Measurements from ENCODE around the gene APOB. TPM values are rescaled to one million over a fixed set of nuclear protein-coding genes. Genes with fewer than 3 reads are reported as not detected.

APOB gene
- polyA plus RNA-seq = 1,000 to 10,000 TPM in 1 of 4 donors, 100 to 1,000 TPM in 2, 10 to 100 TPM in 1; 14.1 to 1,089 (median 138) TPM
- long read RNA-seq, donor 1 = 0 reads
- long read RNA-seq, donor 2, partial matches to known transcripts = 436 of 436 reads
- long read RNA-seq, donor 2, other reads (novel, unspliced or antisense) = 0 of 436 reads
- long read RNA-seq, donor 3, partial matches to known transcripts = 602 of 602 reads
- long read RNA-seq, donor 3, other reads (novel, unspliced or antisense) = 0 of 602 reads
- long read RNA-seq, donor 4, partial matches to known transcripts = 5 of 5 reads
- long read RNA-seq, donor 4, other reads (novel, unspliced or antisense) = 0 of 5 reads
- long read RNA-seq, donor 5, partial matches to known transcripts = 128 of 128 reads
- long read RNA-seq, donor 5, other reads (novel, unspliced or antisense) = 0 of 128 reads
- long read RNA-seq, donor 6, partial matches to known transcripts = 713 of 720 reads
- long read RNA-seq, donor 6, other reads (novel, unspliced or antisense) = 7 of 720 reads
- long read RNA-seq, donor 7 = 0 reads
- long read RNA-seq, donor 8 = 0 reads
- long read RNA-seq, donor 9, partial matches to known transcripts = 178 of 178 reads
- long read RNA-seq, donor 9, other reads (novel, unspliced or antisense) = 0 of 178 reads
- long read RNA-seq, donor 10, partial matches to known transcripts = 222 of 222 reads
- long read RNA-seq, donor 10, other reads (novel, unspliced or antisense) = 0 of 222 reads

- Histone ChIP-seq H3K4me3 (ENCODE audit: low read depth in 1 of 3, low read length in 3 of 3) (peak within 1 kb of the TSS in 2 of 3 donors; percentile 64 to 81), H3K4me1 (ENCODE audit: control insufficient read depth in 3 of 3, insufficient read depth in 2 of 3, low read depth in 1 of 3, low read length in 2 of 3) (peaks cover 0 to 28% (median 2%) of the 10 kb centered on the region in 3 donors), H3K9me3 (ENCODE audit: control insufficient read depth in 2 of 2, insufficient read depth in 1 of 2, low read depth in 1 of 2, low read length in 1 of 2) (no peaks in the 10 kb centered on the region), H3K36me3 (ENCODE audit: control insufficient read depth in 3 of 3, insufficient read depth in 2 of 3, low read depth in 1 of 3, low read length in 3 of 3) (peaks cover 0 to 32% (median 7%) of the 10 kb centered on the region in 3 donors), H3K27me3 (ENCODE audit: control insufficient read depth in 3 of 3, insufficient read depth in 3 of 3, low read length in 3 of 3) (no peaks in the 10 kb centered on the region), H3K27ac (ENCODE audit: low read depth in 1 of 3, low read length in 2 of 3) (peak within 1 kb of the TSS in 2 of 3 donors; percentile 38 to 74)
- FAIRE-seq (no peak), DNase-seq (peak; percentile 86 to 93)
- 21 to 36% (median 35%) methylated on average over 39 to 51 of the region's 51 CpGs for WGBS, 3 donors
Observed at GRCh38 chr2:21043744-21044532, at the start of gene APOB. TSS of gene APOB (minus strand) at chr2:21044073. CDS start at chr2:21043945, 128 bp downstream.

- no peaks in the 10 kb centered on the region for H3K27me3 ChIP-seq (ENCODE audit: control insufficient read depth in 3 of 3, insufficient read depth in 3 of 3, low read length in 3 of 3)
- peak overlapping the region in 2 of 3 donors; percentile 41 to 63 for H3K27ac ChIP-seq (ENCODE audit: low read depth in 1 of 3, low read length in 2 of 3)
- DNase-seq = peak; percentile 48 to 73
- H3K4me3 ChIP-seq (ENCODE audit: low read depth in 1 of 3, low read length in 3 of 3) = no peak overlapping the region
- no peaks in the 10 kb centered on the region for H3K9me3 ChIP-seq (ENCODE audit: control insufficient read depth in 2 of 2, insufficient read depth in 1 of 2, low read depth in 1 of 2, low read length in 1 of 2)
- 21 to 54% (median 31%) methylated on average over 3 of the region's 3 CpGs for WGBS, 3 donors
- no peaks in the 10 kb centered on the region for H3K36me3 ChIP-seq (ENCODE audit: control insufficient read depth in 3 of 3, insufficient read depth in 2 of 3, low read depth in 1 of 3, low read length in 3 of 3)
- FAIRE-seq = no peak
- peaks cover 0 to 28% (median 8%) of the 10 kb centered on the region in 3 donors for H3K4me1 ChIP-seq (ENCODE audit: control insufficient read depth in 3 of 3, insufficient read depth in 2 of 3, low read depth in 1 of 3, low read length in 2 of 3)
Observed at GRCh38 chr2:21092308-21092869, 48.5 kb upstream of the APOB start.

GRCh38 chr2:21084401-21084800, 40.5 kb upstream of the APOB start:
- no peak for FAIRE-seq
- Histone ChIP-seq H3K27me3 (ENCODE audit: control insufficient read depth in 3 of 3, insufficient read depth in 3 of 3, low read length in 3 of 3) (no peaks in the 10 kb centered on the region), H3K4me1 (ENCODE audit: control insufficient read depth in 3 of 3, insufficient read depth in 2 of 3, low read depth in 1 of 3, low read length in 2 of 3) (no peaks in the 10 kb centered on the region), H3K9me3 (ENCODE audit: control insufficient read depth in 2 of 2, insufficient read depth in 1 of 2, low read depth in 1 of 2, low read length in 1 of 2) (no peaks in the 10 kb centered on the region), H3K4me3 (ENCODE audit: low read depth in 1 of 3, low read length in 3 of 3) (no peak overlapping the region), H3K27ac (ENCODE audit: low read depth in 1 of 3, low read length in 2 of 3) (no peak overlapping the region), H3K36me3 (ENCODE audit: control insufficient read depth in 3 of 3, insufficient read depth in 2 of 3, low read depth in 1 of 3, low read length in 3 of 3) (no peaks in the 10 kb centered on the region)
- 81 to 88% (median 86%) methylated on average over 4 of the region's 4 CpGs for WGBS, 3 donors
- no peak for DNase-seq

- Histone ChIP-seq H3K36me3 (ENCODE audit: control insufficient read depth in 3 of 3, insufficient read depth in 2 of 3, low read depth in 1 of 3, low read length in 3 of 3) (no peaks in the 10 kb centered on the region), H3K4me1 (ENCODE audit: control insufficient read depth in 3 of 3, insufficient read depth in 2 of 3, low read depth in 1 of 3, low read length in 2 of 3) (no peaks in the 10 kb centered on the region), H3K27ac (ENCODE audit: low read depth in 1 of 3, low read length in 2 of 3) (no peak overlapping the region), H3K27me3 (ENCODE audit: control insufficient read depth in 3 of 3, insufficient read depth in 3 of 3, low read length in 3 of 3) (no peaks in the 10 kb centered on the region), H3K9me3 (ENCODE audit: control insufficient read depth in 2 of 2, insufficient read depth in 1 of 2, low read depth in 1 of 2, low read length in 1 of 2) (peaks cover 0 to 5% of the 10 kb centered on the region in 2 donors), H3K4me3 (ENCODE audit: low read depth in 1 of 3, low read length in 3 of 3) (no peak overlapping the region)
- 89 to 100% (median 91%) methylated on average over 1 of the region's 1 CpG for WGBS, 3 donors
- DNase-seq (no peak), FAIRE-seq (no peak)
Observed at GRCh38 chr2:21083482-21083881, 39.6 kb upstream of the APOB start.

- no peak for FAIRE-seq
- H3K4me1 ChIP-seq (ENCODE audit: control insufficient read depth in 3 of 3, insufficient read depth in 2 of 3, low read depth in 1 of 3, low read length in 2 of 3) = no peaks in the 10 kb centered on the region
- WGBS, 3 donors = 50 to 73% (median 67%) methylated on average over 1 of the region's 1 CpG
Observed at GRCh38 chr2:21078296-21078695, 34.4 kb upstream of the APOB start.

GRCh38 chr2:21072477-21073242, 28.8 kb upstream of the APOB start:
- Histone ChIP-seq H3K27ac (ENCODE audit: low read depth in 1 of 3, low read length in 2 of 3) (no peak overlapping the region), H3K4me1 (ENCODE audit: control insufficient read depth in 3 of 3, insufficient read depth in 2 of 3, low read depth in 1 of 3, low read length in 2 of 3) (peaks cover 0 to 12% (median 7%) of the 10 kb centered on the region in 3 donors), H3K4me3 (ENCODE audit: low read depth in 1 of 3, low read length in 3 of 3) (no peak overlapping the region), H3K9me3 (ENCODE audit: control insufficient read depth in 2 of 2, insufficient read depth in 1 of 2, low read depth in 1 of 2, low read length in 1 of 2) (no peaks in the 10 kb centered on the region), H3K27me3 (ENCODE audit: control insufficient read depth in 3 of 3, insufficient read depth in 3 of 3, low read length in 3 of 3) (no peaks in the 10 kb centered on the region), H3K36me3 (ENCODE audit: control insufficient read depth in 3 of 3, insufficient read depth in 2 of 3, low read depth in 1 of 3, low read length in 3 of 3) (no peaks in the 10 kb centered on the region)
- FAIRE-seq = no peak
- no peak for DNase-seq
- 84 to 90% (median 87%) methylated on average over 4 of the region's 4 CpGs for WGBS, 3 donors

More at GRCh38 chr2:21078296-21078695, 34.4 kb upstream of the APOB start:
- Histone ChIP-seq H3K27me3 (ENCODE audit: control insufficient read depth in 3 of 3, insufficient read depth in 3 of 3, low read length in 3 of 3) (no peaks in the 10 kb centered on the region), H3K9me3 (ENCODE audit: control insufficient read depth in 2 of 2, insufficient read depth in 1 of 2, low read depth in 1 of 2, low read length in 1 of 2) (peaks cover 0 to 5% of the 10 kb centered on the region in 2 donors), H3K36me3 (ENCODE audit: control insufficient read depth in 3 of 3, insufficient read depth in 2 of 3, low read depth in 1 of 3, low read length in 3 of 3) (no peaks in the 10 kb centered on the region), H3K4me3 (ENCODE audit: low read depth in 1 of 3, low read length in 3 of 3) (no peak overlapping the region), H3K27ac (ENCODE audit: low read depth in 1 of 3, low read length in 2 of 3) (no peak overlapping the region)
- no peak for DNase-seq

- Histone ChIP-seq H3K4me3 (ENCODE audit: low read depth in 1 of 3, low read length in 3 of 3) (no peak overlapping the region), H3K4me1 (ENCODE audit: control insufficient read depth in 3 of 3, insufficient read depth in 2 of 3, low read depth in 1 of 3, low read length in 2 of 3) (peaks cover 0 to 13% (median 7%) of the 10 kb centered on the region in 3 donors), H3K27ac (ENCODE audit: low read depth in 1 of 3, low read length in 2 of 3) (peak overlapping the region in 2 of 3 donors; percentile 43 to 69), H3K27me3 (ENCODE audit: control insufficient read depth in 3 of 3, insufficient read depth in 3 of 3, low read length in 3 of 3) (no peaks in the 10 kb centered on the region), H3K36me3 (ENCODE audit: control insufficient read depth in 3 of 3, insufficient read depth in 2 of 3, low read depth in 1 of 3, low read length in 3 of 3) (no peaks in the 10 kb centered on the region), H3K9me3 (ENCODE audit: control insufficient read depth in 2 of 2, insufficient read depth in 1 of 2, low read depth in 1 of 2, low read length in 1 of 2) (no peaks in the 10 kb centered on the region)
- FAIRE-seq = no peak
- 73 to 79% (median 76%) methylated on average over 9 of the region's 9 CpGs for WGBS, 3 donors
- peak; percentile 68 to 73 for DNase-seq
Observed at GRCh38 chr2:21070341-21071257, 26.7 kb upstream of the APOB start.
